KMS-11 (cell line): ENCODE results near the gene GNAO1.

Source experiments
- H2AFZ ChIP-seq: fragments of 200-600 bp; sonication (generic); 2 replicates; pipeline ENCODE4 v1.6.1; 2016; ENCODE audit warnings: antibody characterized with exemption, mixed run types, low read depth
- H3K27ac ChIP-seq: fragments of 200-600 bp; sonication (generic); 2 replicates; pipeline ENCODE4 v1.6.1; 2016; ENCODE audit warnings: mild to moderate bottlenecking, mixed run types
- H3K27me3 ChIP-seq: fragments of 200-600 bp; sonication (generic); 2 replicates; pipeline ENCODE4 v1.6.1; 2017; ENCODE audit warnings: mild to moderate bottlenecking, low read depth, mixed run types, moderate library complexity; ENCODE audit not compliant: insufficient read depth
- H3K36me3 ChIP-seq: fragments of 200-600 bp; sonication (generic); 2 replicates; pipeline ENCODE4 v1.6.1; 2017; ENCODE audit warnings: mild to moderate bottlenecking, mixed run types; ENCODE audit not compliant: insufficient read depth
- H3K4me1 ChIP-seq: fragments of 200-600 bp; sonication (generic); 2 replicates; pipeline ENCODE4 v1.6.1; 2016; ENCODE audit warnings: mild to moderate bottlenecking, low read depth, mixed run types; ENCODE audit not compliant: poor library complexity, severe bottlenecking
- H3K4me2 ChIP-seq: fragments of 200-600 bp; sonication (generic); 2 replicates; pipeline ENCODE4 v1.7.0; 2016; ENCODE audit warnings: mild to moderate bottlenecking, mixed run types
- H3K4me3 ChIP-seq: fragments of 200-600 bp; sonication (generic); IDR thresholded peaks from 2 replicates; pipeline ENCODE4 v1.6.1; 2017; ENCODE audit warnings: low read depth, low read length, mixed read lengths; ENCODE audit not compliant: insufficient read depth
- H3K79me2 ChIP-seq: fragments of 200-600 bp; sonication (generic); 2 replicates; pipeline ENCODE4 v1.6.1; 2016; ENCODE audit warnings: low read depth, mixed run types; ENCODE audit not compliant: insufficient read depth
- H3K9ac ChIP-seq: fragments of 200-600 bp; sonication (generic); 2 replicates; pipeline ENCODE4 v1.6.1; 2016; ENCODE audit warnings: mild to moderate bottlenecking, mixed run types
- H4K20me1 ChIP-seq: fragments of 200-600 bp; sonication (generic); 2 replicates; pipeline ENCODE4 v1.6.1; 2016; ENCODE audit warnings: mild to moderate bottlenecking, mixed run types; ENCODE audit not compliant: insufficient read depth
- TF ChIP-seq, protein P1 (sequence below): fragments of 200-600 bp; sonication (generic); conservative IDR thresholded peaks from 2 replicates; pipeline ENCODE4 v1.6.1; 2017; ENCODE audit warnings: low read depth, mild to moderate bottlenecking, antibody characterized with exemption, low read length, moderate library complexity, mixed read lengths

Gene GNAO1

DNA sequence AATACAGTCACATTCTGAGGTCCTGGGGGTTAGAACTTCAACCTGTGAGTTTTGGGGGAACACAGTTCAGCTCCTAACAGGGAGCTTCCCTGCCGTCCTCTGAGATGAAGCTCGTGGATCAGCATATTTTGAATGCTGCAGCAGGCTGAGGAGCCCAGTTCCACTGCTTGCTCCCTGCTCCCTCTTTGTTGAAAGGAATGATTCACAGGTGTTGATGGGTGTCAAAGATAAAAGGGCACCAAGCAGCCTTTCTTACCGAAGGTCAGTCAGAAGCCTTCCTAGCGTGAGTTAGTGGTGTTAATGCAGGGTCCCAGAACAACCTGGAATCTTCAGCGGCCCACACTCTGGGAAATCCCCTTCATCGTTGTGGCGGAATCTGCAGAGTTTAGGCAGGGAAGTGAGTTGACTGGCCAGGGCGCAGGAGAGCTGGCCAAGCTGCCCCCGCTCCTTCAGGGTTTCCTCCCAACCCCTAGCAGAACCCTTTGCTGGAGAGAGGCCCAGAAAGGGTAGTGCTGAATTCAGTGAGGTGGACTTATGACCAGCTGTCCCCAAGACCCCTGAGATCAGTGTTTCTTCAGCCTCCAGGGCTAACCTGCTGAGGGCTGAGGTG, 114.8 kb downstream of the GNAO1 start:
- no peak overlapping the region for H3K4me2 ChIP-seq
- no peaks in the 10 kb centered on the region for H3K79me2 ChIP-seq
- H3K4me3 ChIP-seq, result no peak overlapping the region
- no peak overlapping the region for H3K9ac ChIP-seq
- no peaks in the 10 kb centered on the region for H4K20me1 ChIP-seq
- H3K27ac ChIP-seq, result no peak overlapping the region
- H3K36me3 ChIP-seq, result no peaks in the 10 kb centered on the region
- TF ChIP-seq, protein P1, sequence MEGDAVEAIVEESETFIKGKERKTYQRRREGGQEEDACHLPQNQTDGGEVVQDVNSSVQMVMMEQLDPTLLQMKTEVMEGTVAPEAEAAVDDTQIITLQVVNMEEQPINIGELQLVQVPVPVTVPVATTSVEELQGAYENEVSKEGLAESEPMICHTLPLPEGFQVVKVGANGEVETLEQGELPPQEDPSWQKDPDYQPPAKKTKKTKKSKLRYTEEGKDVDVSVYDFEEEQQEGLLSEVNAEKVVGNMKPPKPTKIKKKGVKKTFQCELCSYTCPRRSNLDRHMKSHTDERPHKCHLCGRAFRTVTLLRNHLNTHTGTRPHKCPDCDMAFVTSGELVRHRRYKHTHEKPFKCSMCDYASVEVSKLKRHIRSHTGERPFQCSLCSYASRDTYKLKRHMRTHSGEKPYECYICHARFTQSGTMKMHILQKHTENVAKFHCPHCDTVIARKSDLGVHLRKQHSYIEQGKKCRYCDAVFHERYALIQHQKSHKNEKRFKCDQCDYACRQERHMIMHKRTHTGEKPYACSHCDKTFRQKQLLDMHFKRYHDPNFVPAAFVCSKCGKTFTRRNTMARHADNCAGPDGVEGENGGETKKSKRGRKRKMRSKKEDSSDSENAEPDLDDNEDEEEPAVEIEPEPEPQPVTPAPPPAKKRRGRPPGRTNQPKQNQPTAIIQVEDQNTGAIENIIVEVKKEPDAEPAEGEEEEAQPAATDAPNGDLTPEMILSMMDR, result no peak
- no peaks in the 10 kb centered on the region for H3K4me1 ChIP-seq
- H3K27me3 ChIP-seq, result no peaks in the 10 kb centered on the region
- H2AFZ ChIP-seq, result no peak overlapping the region

DNA sequence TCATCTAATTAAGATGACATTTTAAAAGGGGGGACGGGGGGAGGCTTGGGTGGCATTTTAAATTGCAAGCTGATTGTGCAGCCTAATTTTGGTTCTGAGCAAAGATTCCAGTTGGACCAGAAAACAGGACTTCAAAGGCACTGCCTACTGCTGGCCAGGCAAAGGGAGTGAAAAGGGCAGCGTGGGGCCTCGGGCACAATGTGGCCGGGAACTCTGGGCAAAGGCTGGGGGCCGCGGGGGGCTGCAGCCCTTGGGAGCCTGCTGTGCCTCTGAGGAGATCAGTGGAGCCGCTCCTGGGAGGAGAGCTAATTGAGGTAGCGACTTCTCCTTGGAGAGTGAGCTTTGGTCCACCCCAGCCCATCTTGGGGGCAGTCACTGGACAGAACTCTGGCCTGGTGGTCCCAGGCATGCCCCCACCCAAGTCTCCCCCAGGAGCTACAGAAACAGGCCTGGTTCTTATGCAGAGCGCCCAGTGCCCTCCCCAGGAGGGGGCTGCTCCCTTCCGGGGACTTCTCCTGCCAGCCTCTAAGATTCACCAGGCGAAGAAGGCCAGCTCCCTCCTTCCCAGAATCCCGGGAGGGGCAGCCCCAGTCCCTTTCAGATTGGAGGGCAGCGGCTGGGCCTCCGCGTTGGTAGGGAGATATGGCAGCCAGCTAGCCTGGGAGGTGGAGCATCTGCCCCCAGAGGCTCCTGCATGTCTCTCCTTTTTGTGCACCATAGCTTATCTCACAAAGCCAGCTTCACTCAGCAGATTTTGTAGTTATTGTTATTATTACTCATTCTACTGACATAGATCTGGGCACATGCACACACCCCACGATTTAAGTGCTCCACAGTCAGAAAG, 115.6 kb downstream of the GNAO1 start:
- Histone ChIP-seq H3K4me1 (no peaks in the 10 kb centered on the region), H3K27me3 (no peaks in the 10 kb centered on the region), H3K36me3 (no peaks in the 10 kb centered on the region), H2AFZ (no peak overlapping the region), H4K20me1 (no peaks in the 10 kb centered on the region), H3K4me3 (no peak overlapping the region), H3K27ac (no peak overlapping the region), H3K9ac (no peak overlapping the region), H3K4me2 (no peak overlapping the region), H3K79me2 (no peaks in the 10 kb centered on the region)
- TF ChIP-seq, protein P1, result no peak

DNA sequence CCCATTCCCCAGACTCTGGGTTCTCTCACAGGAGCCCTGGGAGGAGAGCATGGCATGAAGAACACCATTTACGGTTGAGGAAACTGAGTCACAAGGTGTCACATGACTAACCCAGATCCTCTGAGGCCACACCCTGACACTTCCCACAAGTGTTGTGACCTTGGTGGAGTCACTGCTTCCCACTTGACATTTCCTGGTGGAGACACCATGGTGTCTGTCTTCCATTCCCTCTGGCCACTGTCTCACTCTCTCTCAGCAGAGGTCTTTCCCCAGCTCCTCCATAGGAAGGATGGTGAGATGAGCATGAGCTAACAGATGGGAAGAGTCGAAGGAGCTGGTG, 116.2 kb downstream of the GNAO1 start:
- TF ChIP-seq, protein P1, result no peak
- no peaks in the 10 kb centered on the region for H3K79me2 ChIP-seq
- no peaks in the 10 kb centered on the region for H3K27me3 ChIP-seq
- no peak overlapping the region for H3K27ac ChIP-seq
- H3K9ac ChIP-seq, result no peak overlapping the region
- no peaks in the 10 kb centered on the region for H3K4me1 ChIP-seq
- H3K4me3 ChIP-seq, result no peak overlapping the region
- H3K4me2 ChIP-seq, result no peak overlapping the region
- no peaks in the 10 kb centered on the region for H3K36me3 ChIP-seq
- no peaks in the 10 kb centered on the region for H4K20me1 ChIP-seq
- no peak overlapping the region for H2AFZ ChIP-seq

DNA sequence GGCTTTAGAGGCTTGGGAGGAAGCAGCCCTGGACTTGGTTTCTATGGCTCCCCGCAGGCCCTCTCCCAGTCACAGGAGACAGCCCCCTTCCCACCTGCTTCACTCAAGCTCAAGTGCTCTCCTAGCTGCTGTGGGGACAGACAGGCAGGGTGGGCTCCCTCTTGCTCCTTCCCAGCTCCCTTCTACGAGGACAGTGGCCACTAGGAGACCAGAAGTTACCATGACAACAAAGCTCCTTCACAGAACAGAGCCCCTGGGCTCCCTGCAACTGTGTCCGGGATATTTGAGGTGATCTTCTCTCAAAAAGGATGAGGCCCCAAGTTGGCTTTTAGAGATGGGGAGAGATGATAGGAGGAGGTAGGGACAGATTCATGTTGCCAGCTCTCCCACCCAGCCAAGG, 117.7 kb downstream of the GNAO1 start:
- Histone ChIP-seq H3K9ac (no peak overlapping the region), H3K4me3 (no peak overlapping the region), H3K4me1 (no peaks in the 10 kb centered on the region), H3K27ac (no peak overlapping the region), H3K36me3 (no peaks in the 10 kb centered on the region), H3K79me2 (no peaks in the 10 kb centered on the region), H4K20me1 (no peaks in the 10 kb centered on the region), H3K4me2 (no peak overlapping the region), H3K27me3 (no peaks in the 10 kb centered on the region), H2AFZ (no peak overlapping the region)
- TF ChIP-seq, protein P1, result no peak
